H1 (cell line): ENCODE measurements around the gene TMEM198. TPM values are rescaled to one million over a fixed set of nuclear protein-coding genes. Genes with fewer than 3 reads are reported as not detected.

ENCODE experiments used
- polyA plus RNA-seq, 7 experiments: library from polyadenylated mRNA; depleted of rRNA in 3 of 7; stranded (reverse) in 5 of 7; unstranded in 2 of 7; fragments of >200 nt in 5 of 7; fragments of 200-250 nt in 2 of 7; gene quantifications; 1 replicate in 5 of 7; 2 replicates in 1 of 7; 4 replicates in 1 of 7; pipeline versions ENCODE4 v1.2.1 to v1.2.3, GENCODE V29; 2011 to 2013; ENCODE audit warnings: missing spikeins in 2 of 7, mixed read lengths in 2 of 7
- total RNA-seq: library from RNA; stranded (reverse); fragmentation: NEBNext Ultra II Directional; extraction: Animal tissue kit (Norgen Biotek cat#: 25700); gene quantifications from 2 replicates; pipeline ENCODE4 v1.2.1, GENCODE V29; 2021
- TF ChIP-seq, protein P1 (sequence below), 3 experiments: IDR thresholded peaks; 1 replicate in 2 of 3; 2 replicates in 1 of 3; pipeline versions ENCODE4 v1.5.1 to v1.6.1; 2011; ENCODE audit warnings: low read length in 3 of 3, mild to moderate bottlenecking in 3 of 3, inconsistent platforms in 2 of 3, low read depth in 1 of 3, moderate library complexity in 1 of 3; ENCODE audit not compliant: insufficient read depth in 1 of 3; ENCODE audit errors: control extremely low read depth in 1 of 3

The TMEM198 gene
- total and polyA plus RNA-seq, 2 of the 8 experiments (the other 6 are each of a cell fraction or from before 2014, with no cell fraction given) = 10.2 to 10.4 TPM

DNA sequence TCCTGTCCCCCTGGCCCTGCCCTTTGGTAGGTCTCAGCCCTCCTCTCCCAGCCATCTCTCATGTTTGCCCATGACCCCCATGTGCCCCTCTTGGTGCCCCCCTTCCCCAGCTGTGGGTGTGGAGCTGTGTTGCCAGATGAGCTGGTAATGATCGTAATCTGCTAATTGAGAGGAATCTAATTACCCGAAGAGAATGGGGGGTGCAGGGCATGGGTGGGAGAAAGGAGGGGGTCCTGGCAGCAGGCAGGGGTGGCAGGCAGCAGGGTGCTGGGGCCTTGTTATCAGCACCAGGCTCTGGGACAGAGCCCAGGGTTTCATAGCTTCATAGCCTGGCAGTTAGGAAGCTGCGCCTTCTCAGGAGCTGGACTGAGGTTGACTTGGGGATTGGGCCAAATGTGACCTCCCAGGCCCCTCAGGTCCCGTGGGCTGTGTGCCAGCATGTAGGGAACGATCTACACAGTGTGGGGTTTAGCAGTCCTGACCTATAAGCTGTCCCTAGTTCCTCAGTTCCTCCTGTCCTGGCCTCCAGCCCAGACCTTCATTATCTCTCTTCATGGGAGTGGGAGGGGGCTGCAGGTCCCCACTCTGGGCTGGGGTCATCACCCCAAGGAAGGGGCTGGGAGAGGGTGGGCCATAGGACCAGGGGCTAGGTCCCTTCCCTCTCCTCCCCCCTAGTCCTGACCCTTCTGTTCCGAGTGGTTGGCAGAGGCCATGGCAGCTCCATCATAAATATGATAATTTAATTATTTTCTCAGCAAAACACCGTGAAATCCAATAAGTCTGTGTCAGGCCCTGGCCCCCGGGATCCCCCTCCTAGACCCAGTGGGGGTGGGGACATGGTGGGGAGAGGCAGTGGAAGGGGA lies 36.0 kb upstream of the TMEM198 start (continued):
- TF ChIP-seq, protein P1, sequence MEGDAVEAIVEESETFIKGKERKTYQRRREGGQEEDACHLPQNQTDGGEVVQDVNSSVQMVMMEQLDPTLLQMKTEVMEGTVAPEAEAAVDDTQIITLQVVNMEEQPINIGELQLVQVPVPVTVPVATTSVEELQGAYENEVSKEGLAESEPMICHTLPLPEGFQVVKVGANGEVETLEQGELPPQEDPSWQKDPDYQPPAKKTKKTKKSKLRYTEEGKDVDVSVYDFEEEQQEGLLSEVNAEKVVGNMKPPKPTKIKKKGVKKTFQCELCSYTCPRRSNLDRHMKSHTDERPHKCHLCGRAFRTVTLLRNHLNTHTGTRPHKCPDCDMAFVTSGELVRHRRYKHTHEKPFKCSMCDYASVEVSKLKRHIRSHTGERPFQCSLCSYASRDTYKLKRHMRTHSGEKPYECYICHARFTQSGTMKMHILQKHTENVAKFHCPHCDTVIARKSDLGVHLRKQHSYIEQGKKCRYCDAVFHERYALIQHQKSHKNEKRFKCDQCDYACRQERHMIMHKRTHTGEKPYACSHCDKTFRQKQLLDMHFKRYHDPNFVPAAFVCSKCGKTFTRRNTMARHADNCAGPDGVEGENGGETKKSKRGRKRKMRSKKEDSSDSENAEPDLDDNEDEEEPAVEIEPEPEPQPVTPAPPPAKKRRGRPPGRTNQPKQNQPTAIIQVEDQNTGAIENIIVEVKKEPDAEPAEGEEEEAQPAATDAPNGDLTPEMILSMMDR (IDR thresholded peaks at IDR 0.05; ENCODE audit: control extremely low read depth in 1 of 3, insufficient read depth in 1 of 3, low read depth in 1 of 3, low read length in 3 of 3) = no peak
